Rectal smooth muscle tissue (tissue), 1 donor: ENCODE measurements around the gene SPTBN5.

Experiments
- H3K27ac ChIP-seq: one replicate; pipeline ENCODE4 v1.7.0; 2013; ENCODE audit warnings: low read depth, low read length, inconsistent platforms
- H3K27me3 ChIP-seq: one replicate; pipeline ENCODE4 v1.7.0; 2013; ENCODE audit warnings: low read length; ENCODE audit not compliant: control insufficient read depth, insufficient read depth
- H3K36me3 ChIP-seq: one replicate; pipeline ENCODE4 v1.7.0; 2013; ENCODE audit warnings: low read length; ENCODE audit not compliant: control insufficient read depth, insufficient read depth
- H3K4me1 ChIP-seq: one replicate; pipeline ENCODE4 v1.7.0; 2013; ENCODE audit warnings: low read length; ENCODE audit not compliant: control insufficient read depth, insufficient read depth
- H3K4me3 ChIP-seq: one replicate; pipeline ENCODE4 v1.7.0; 2013; ENCODE audit warnings: low read length
- H3K9ac ChIP-seq: one replicate; pipeline ENCODE4 v1.7.0; 2013; ENCODE audit warnings: low read length

SPTBN5 gene

DNA sequence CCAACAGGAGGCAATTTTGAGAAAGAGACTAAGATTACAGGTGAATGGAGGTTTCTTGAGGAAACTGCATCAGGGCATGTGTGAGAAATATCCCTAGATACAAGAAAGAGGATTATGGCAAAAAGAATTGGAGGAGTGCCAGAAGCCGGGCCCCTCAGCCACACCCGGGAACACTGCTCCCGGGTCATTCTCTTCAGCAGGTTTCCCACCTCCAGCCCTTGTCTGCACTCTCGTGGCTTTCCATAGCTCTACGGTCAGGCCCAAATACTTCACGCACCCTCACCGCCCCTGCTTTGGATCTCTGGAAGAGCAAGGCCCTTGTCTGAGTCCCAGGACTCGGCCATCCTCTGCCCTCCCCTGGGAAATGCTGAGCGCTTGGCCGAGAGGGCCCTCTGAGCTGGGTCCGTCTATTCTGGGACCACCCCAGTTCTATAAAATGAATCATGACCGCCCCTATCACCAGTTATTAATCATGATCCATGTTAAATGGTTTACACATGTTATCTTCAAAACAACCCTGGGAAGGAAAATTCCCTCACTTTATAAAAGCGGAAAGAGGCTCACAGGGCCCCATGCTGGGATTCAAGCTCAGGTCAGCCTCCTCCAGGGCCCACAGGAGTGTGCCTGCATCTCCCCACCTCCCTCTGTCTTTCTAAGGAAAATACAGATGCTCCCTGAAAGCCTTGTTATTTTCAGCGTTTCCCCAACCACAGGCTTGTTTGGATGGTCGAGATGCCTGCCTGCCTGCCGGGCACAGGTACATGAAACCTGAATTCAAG lies 38.8 kb upstream of the SPTBN5 start:
- Histone ChIP-seq H3K4me3 (no peak overlapping the region), H3K4me1 (peaks cover 10% of the 10 kb centered on the region), H3K9ac (no peak overlapping the region), H3K27ac (no peak overlapping the region), H3K36me3 (no peaks in the 10 kb centered on the region), H3K27me3 (no peaks in the 10 kb centered on the region)

DNA sequence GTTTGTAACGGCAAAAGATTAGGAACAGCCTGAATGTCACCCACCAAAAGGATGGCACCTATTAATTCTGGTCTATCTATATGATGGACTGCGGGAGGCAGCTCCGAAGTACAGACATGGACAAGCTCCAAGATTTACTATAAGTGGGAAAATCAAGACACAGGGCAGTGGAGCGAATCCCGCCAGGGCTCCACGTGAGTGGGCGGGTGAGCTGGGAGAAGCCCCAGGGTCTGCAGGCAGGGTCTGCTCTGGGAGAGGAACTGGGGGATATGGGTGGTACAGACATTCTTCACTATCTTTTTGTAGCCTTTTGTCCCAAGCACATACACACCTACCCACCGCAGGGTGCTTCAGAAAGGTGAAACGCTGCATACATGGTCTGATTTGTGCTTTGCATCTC lies 38.2 kb upstream of the SPTBN5 start:
- Histone ChIP-seq H3K4me1 (peaks cover 10% of the 10 kb centered on the region), H3K27me3 (no peaks in the 10 kb centered on the region), H3K27ac (no peak overlapping the region), H3K4me3 (no peak overlapping the region), H3K9ac (no peak overlapping the region), H3K36me3 (no peaks in the 10 kb centered on the region)

DNA sequence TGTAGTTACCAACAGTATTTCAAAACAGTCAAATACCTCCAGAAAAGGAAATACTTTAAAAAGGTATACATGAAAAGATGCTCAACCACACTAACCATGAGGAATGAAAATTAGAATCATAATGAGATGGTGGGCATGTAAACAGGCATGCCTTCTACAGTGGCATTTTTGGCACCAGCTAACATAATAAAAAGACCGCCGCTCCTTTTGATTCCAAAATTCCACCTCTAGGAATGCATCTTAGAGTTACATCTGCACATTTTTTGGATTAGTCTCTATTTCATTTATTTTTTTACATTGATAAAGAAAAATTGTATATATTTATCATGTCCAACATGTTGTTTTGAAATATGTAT lies 37.0 kb upstream of the SPTBN5 start:
- Histone ChIP-seq H3K36me3 (no peaks in the 10 kb centered on the region), H3K27ac (peak overlapping the region; percentile 44), H3K9ac (no peak overlapping the region), H3K4me1 (peaks cover 10% of the 10 kb centered on the region), H3K27me3 (no peaks in the 10 kb centered on the region), H3K4me3 (no peak overlapping the region)

DNA sequence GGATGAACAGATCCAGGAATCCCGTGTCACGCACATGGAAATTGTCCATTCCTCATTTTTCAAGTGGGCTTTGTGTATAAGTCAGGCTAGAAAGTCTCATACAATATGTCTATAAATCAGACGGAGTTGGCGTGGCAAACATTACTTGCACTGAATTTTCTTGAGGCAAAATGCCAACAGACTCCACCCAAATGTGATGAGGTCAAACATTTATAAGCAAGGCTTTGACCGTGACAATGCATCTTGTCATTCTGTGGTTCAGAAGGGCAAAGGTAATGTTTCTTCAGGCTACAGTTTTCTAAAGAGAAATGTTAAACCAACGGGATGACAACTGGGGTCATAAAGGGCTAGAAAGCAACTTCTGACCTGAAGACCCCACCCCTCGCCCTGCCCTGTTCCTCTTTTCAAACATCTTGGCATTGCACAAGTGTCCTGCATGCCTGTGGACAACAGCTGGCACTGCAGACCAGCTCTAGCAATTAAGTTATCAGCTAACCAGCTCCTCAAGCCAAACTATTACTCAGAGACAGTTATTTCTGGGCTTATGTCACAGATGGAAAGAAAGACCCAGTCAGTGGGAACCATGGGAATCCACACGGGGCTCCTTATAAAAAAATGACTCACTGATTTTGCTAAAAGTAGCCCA lies 36.5 kb upstream of the SPTBN5 start:
- Histone ChIP-seq H3K36me3 (no peaks in the 10 kb centered on the region), H3K27ac (peak overlapping the region; percentile 48), H3K27me3 (no peaks in the 10 kb centered on the region), H3K4me1 (peaks cover 10% of the 10 kb centered on the region), H3K4me3 (no peak overlapping the region), H3K9ac (no peak overlapping the region)

DNA sequence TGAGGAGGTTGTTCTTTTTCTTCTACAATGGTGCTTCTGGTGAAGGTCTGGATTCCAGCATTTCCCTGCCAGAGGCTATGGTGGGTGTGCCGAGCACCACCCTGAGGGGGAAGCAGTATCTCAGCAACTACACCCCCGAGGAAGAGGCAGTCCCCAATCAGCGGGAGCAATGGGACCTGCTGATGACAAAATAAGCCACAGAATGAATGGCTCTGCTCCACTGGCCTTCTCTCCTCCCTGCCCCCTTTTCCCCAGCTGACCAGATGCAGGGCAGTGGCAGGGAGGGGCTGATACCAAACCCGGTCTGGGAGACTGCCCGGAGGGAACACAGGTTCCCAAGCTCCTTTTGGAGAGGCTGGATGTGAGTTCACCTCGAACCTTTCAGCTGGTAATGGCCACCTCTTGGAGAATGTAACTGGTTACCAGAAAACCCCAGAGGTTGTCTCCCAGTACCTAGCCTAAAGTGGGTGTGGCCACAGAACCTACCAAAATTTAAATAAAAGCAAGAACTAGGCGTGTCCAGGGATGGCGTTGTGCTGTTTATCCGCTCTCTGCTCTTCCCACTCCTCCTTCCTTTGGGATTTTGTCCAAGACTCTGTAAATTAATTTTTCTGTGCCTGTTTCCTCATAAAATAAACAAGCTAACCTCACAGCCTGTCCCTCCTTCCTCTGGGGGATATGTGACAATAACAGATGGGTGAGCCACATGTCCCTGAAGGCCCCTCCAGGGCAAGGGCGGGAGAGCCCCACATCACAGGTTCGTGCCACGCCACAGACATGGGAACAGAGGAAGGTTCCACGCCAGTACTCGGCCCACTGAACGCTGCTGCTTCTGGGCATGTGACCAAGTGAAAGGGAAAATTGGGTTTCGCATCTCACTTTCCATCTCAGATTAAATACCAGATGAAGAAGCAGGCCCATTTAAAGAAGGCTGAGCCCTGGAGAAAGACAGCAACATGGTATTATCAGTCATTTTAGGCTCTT lies 35.1 kb upstream of the SPTBN5 start:
- Histone ChIP-seq H3K9ac (no peak overlapping the region), H3K36me3 (no peaks in the 10 kb centered on the region), H3K27me3 (no peaks in the 10 kb centered on the region), H3K4me3 (no peak overlapping the region), H3K4me1 (peaks cover 10% of the 10 kb centered on the region), H3K27ac (peak overlapping the region; percentile 48)

DNA sequence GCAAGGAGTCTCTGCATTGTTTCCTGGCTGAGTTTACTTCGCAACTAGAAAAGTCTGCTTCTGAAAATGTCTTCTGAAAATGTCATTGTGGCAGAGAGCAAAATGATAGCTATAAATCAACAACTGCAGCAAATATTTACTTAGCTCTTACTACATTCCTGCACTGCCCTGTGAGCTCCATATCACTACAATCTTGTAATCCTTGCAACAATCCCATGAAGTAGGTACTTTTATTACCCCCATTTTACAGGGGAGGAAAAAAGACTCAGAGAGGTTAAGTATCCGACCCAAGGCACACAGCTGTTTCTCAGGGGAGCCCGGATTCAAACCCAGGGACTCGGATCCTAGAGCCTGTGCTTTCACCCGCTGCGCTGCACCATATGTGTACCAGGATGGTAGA lies 34.2 kb upstream of the SPTBN5 start:
- no peaks in the 10 kb centered on the region for H3K27me3 ChIP-seq
- no peak overlapping the region for H3K27ac ChIP-seq
- no peak overlapping the region for H3K9ac ChIP-seq
- H3K4me1 ChIP-seq, result peaks cover 10% of the 10 kb centered on the region
- H3K36me3 ChIP-seq, result no peaks in the 10 kb centered on the region
- H3K4me3 ChIP-seq, result no peak overlapping the region

DNA sequence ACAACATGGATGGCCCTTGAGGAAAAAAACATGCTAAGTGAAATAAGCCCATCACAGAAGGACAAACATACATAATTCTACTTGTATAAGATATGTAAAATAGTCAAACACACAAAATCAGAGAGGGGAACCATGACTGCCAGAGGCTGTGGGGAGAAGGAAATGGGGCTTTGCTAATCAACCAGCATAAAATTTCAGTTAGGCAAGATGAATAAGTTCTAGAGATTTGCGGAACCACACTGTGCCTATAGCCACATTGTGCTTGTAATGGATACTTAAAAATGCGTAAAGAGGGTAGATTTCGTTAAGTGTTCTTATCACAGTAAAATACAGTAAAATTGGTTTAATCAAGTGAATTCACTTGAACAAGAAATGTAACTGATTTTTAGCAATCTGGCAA lies 33.7 kb upstream of the SPTBN5 start:
- H3K27me3 ChIP-seq, result no peaks in the 10 kb centered on the region
- H3K9ac ChIP-seq, result no peak overlapping the region
- peaks cover 10% of the 10 kb centered on the region for H3K4me1 ChIP-seq
- H3K36me3 ChIP-seq, result no peaks in the 10 kb centered on the region
- H3K4me3 ChIP-seq, result no peak overlapping the region
- H3K27ac ChIP-seq, result peak overlapping the region; percentile 12

DNA sequence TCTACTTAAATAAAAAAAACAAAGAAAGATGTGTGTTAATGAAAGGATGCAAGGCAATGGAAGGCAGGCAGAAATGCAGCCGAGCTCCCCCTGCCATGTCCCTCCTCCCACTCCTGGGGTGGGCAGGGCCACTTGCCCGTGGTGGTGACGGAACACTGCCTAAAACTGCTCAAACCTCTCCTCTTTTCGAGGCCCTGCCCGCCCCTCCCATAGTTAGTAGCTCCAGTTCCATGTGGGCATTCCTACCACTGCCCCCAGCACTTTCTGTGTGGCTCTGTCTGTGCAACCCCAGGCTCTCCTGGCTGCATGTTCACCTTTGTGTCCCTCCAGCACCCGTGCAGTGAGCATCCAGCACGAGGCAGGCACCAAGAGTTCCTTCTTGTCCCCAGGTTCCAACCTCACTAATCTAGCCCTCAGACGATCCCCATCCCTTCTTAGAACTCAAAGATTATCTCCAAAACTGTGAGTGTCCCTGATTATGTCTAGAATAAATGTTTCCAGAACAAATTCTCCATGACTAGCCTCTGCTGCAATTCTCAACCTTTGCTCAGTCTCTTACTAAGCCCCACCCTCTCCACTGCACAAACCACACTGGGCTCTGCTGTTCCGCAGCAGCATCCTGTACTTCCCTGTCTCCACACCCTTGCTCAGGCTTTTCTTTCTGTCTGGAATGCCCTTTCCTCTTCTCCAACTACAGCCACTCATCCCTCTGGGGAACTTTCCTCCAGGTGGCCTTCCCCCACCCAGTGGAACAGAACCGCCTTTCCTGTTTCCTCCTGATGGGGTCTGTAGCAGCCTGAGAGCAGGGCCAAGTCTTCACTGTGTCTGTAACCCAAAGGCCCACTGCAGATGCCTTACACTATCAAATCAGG lies 32.6 kb upstream of the SPTBN5 start:
- no peak overlapping the region for H3K27ac ChIP-seq
- H3K27me3 ChIP-seq, result no peaks in the 10 kb centered on the region
- H3K36me3 ChIP-seq, result no peaks in the 10 kb centered on the region
- H3K4me3 ChIP-seq, result no peak overlapping the region
- peaks cover 10% of the 10 kb centered on the region for H3K4me1 ChIP-seq
- H3K9ac ChIP-seq, result no peak overlapping the region

DNA sequence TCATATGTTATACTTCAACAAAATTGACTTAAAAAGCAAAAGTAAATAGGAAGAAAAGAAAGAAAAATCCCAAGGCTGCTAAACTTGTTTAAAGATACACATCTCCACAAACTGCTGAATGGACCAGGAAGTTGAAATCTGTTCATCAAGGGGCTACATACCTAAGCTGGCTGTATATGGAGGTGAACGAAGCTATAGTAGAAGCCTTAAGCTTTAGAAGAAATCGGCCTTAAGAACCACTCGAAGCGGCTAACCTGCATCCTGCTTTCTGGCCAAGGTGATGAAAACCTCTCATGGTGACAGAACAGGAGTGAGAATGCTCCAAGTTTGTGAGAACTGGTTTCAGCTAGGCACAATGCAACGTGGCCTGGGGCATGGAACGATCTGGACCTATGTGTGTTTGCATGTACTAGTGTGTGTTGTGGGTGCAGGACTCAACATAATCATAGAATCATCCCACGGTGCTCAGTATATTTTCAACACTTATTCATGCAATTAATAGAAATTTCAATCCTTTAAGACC lies 31.3 kb upstream of the SPTBN5 start:
- H3K4me3 ChIP-seq, result no peak overlapping the region
- no peaks in the 10 kb centered on the region for H3K36me3 ChIP-seq
- H3K4me1 ChIP-seq, result peaks cover 8% of the 10 kb centered on the region
- H3K27ac ChIP-seq, result no peak overlapping the region
- no peak overlapping the region for H3K9ac ChIP-seq
- H3K27me3 ChIP-seq, result no peaks in the 10 kb centered on the region

DNA sequence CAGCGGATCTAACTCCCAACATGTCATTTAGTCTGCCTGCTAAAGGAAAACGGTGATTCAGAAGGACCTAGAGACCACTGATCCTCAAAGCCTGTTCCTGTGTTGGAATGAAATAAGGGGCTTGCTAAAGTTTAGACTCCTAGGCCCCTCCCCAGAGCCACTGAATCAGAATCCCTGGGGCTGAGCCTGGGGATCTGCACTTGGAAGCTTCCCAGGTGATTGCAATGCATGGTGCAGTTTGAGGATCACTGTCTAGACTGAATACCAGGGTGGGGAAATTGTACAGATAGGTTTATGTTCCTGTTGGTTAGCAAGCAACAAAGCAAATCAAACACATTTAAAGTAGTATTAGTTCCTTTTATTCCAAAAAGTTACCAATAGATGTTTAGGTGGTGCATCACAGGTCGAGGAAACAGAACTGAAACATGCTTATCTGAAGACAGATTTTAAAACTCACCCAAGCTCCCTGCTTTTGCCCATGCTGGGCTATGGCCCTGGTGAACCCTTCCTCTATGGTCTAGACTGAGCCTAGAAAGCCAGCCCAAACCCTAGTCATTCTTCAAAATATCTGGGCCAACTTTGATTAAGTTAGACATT lies 29.6 kb upstream of the SPTBN5 start:
- Histone ChIP-seq H3K27ac (no peak overlapping the region), H3K27me3 (no peaks in the 10 kb centered on the region), H3K36me3 (no peaks in the 10 kb centered on the region), H3K4me3 (no peak overlapping the region), H3K4me1 (peaks cover 6% of the 10 kb centered on the region), H3K9ac (no peak overlapping the region)

DNA sequence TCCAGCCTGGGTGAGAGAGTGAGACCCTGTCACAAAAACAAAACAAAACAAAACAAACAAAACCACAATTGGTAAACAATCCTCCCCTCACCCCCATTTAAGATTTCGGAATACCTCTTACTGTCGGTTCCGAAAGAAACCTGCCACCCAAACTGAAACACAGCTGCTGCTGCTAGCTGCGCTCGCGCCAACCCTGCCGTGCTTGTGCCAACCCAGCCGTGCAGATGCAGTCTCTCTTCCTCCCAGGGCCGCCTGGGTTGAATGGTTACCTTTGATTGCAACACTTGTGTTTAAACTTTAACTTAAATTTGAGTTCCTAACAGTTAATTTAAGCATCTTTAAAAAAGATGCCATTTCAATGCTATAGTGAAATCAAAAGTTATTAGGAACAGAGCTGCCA lies 28.5 kb upstream of the SPTBN5 start:
- peaks cover 2% of the 10 kb centered on the region for H3K4me1 ChIP-seq
- no peak overlapping the region for H3K9ac ChIP-seq
- H3K27ac ChIP-seq, result no peak overlapping the region
- H3K27me3 ChIP-seq, result no peaks in the 10 kb centered on the region
- H3K4me3 ChIP-seq, result no peak overlapping the region
- H3K36me3 ChIP-seq, result no peaks in the 10 kb centered on the region
